Measurements from ENCODE around the gene ZNF709. TPM values are rescaled to one million over a fixed set of nuclear protein-coding genes. Genes with fewer than 3 reads are reported as not detected.

ZNF709 gene
- total and polyA plus RNA-seq, 2 of the 13 experiments (the other 11 are each of a cell fraction or from before 2014, with no cell fraction given) = 1.5 to 3.9 TPM

DNA sequence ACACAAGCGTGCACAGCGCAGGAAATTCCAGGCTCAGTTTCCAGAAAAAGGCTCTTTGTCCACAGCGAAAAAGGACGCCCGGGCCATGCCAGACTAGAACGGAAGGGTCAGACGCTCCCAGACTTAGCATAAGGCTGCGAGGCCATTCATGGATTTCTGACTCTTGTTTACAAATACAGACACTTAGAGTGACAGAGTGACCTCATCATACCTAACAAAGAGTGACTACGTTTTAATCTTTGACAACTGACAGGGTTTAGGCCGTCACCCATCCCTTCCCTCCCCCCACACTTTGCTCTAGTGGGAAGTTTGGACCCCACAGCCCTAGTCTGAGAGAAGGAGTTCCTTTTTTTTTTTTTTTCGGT, 418 bp upstream of the ZNF709 start (continued):
- TF ChIP-seq EED (CRISPR knock-in tag; IDR thresholded peaks at IDR 0.05) = no peak

DNA sequence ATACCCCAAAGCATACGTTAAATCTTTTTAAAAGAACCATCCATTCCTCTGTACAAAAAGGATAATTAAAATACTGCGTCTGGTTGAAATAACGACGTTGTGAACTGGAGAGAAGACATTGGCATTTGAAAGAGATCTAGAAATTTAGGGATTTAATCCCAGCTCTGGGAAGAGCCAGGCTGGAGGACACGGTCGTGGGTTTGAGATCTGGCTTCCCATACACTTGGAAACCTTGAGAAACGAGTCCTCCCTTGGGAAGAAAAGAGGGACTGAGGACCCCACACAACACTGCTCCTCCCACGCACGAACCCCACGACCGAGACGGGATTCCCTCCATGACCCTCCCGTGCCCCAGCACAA, 625 bp downstream of the ZNF709 start:
- Histone ChIP-seq H3K4me3 (replicated peaks in 1 of 3; ENCODE audit: insufficient read depth in 1 of 3, low read depth in 2 of 3, low read length in 3 of 3) (peak overlapping the region; percentile 88 to 100 (median 93)), H4K20me1 (ENCODE audit: insufficient read depth, low read length) (no peaks in the 10 kb centered on the region), H2AFZ (ENCODE audit: low read length) (no peak overlapping the region), H3K27me3 (ENCODE audit: control insufficient read depth in 1 of 2, insufficient read depth in 2 of 2, low read length in 2 of 2) (no peaks in the 10 kb centered on the region), H3K79me2 (ENCODE audit: insufficient read depth, low read length) (peaks cover 28% of the 10 kb centered on the region), H3K4me1 (ENCODE audit: insufficient read depth, low read length) (peaks cover 37% of the 10 kb centered on the region), H3K4me2 (ENCODE audit: low read depth, low read length) (peak overlapping the region; percentile 86), H3K27ac (ENCODE audit: extremely low read length, insufficient read depth, low read length) (peak overlapping the region; percentile 57), H3K9me3 (ENCODE audit: low read length) (no peaks in the 10 kb centered on the region), H3K36me3 (replicated peaks in 1 of 2; ENCODE audit: control insufficient read depth in 1 of 2, insufficient read depth in 2 of 2, low read length in 2 of 2) (no peaks in the 10 kb centered on the region), H3K9ac (ENCODE audit: insufficient read depth, low read depth, low read length) (peak overlapping the region; percentile 77)
- FAIRE-seq = no peak
- intact Hi-C loops (cut with micrococcal nuclease; ENCODE audit: unreplicated experiment) (loop anchor here (5.0 kb wide), 2 partner anchors 42 to 68 kb away; partner anchors contain the start of genes ZNF443 and ZNF564), in situ Hi-C loops (cut with HindIII; ENCODE audit: extremely low pct_ligation_motif_present, low pct_unique_long_range_greater_than_20kb) (loop anchor here (5.0 kb wide), 1 partner anchor 42 kb away; the partner anchor contains the start of gene ZNF443)
- DNase-seq (ENCODE audit: low spot score) = no peak
- BruUV-seq (replicated peaks) = no TSS peak
- peak; percentile 9 for ATAC-seq
- POLR2A ChIA-PET = interaction anchor here (0.7 to 6.1 kb wide), 2 partner anchors 12 to 43 kb away, joined by 3 to 62 read pairs; partner anchors contain the start of gene ZNF443
- TF ChIP-seq, protein P1, sequence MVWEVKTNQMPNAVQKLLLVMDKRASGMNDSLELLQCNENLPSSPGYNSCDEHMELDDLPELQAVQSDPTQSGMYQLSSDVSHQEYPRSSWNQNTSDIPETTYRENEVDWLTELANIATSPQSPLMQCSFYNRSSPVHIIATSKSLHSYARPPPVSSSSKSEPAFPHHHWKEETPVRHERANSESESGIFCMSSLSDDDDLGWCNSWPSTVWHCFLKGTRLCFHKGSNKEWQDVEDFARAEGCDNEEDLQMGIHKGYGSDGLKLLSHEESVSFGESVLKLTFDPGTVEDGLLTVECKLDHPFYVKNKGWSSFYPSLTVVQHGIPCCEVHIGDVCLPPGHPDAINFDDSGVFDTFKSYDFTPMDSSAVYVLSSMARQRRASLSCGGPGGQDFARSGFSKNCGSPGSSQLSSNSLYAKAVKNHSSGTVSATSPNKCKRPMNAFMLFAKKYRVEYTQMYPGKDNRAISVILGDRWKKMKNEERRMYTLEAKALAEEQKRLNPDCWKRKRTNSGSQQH (CRISPR knock-in tag; IDR thresholded peaks at IDR 0.05; ENCODE audit: low read depth) = 0 out of 2 replicates have a peak, but pooled peaks have one; percentile 3
- TF ChIP-seq, protein P2, sequence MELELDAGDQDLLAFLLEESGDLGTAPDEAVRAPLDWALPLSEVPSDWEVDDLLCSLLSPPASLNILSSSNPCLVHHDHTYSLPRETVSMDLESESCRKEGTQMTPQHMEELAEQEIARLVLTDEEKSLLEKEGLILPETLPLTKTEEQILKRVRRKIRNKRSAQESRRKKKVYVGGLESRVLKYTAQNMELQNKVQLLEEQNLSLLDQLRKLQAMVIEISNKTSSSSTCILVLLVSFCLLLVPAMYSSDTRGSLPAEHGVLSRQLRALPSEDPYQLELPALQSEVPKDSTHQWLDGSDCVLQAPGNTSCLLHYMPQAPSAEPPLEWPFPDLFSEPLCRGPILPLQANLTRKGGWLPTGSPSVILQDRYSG (CRISPR knock-in tag; IDR thresholded peaks at IDR 0.05) = no peak
- 0 out of 2 replicates have a peak, but pooled peaks have one; percentile 18 for TF ChIP-seq ZNF850 (CRISPR knock-in tag; conservative IDR thresholded peaks at IDR 0.05)
- TF ChIP-seq, protein P3, sequence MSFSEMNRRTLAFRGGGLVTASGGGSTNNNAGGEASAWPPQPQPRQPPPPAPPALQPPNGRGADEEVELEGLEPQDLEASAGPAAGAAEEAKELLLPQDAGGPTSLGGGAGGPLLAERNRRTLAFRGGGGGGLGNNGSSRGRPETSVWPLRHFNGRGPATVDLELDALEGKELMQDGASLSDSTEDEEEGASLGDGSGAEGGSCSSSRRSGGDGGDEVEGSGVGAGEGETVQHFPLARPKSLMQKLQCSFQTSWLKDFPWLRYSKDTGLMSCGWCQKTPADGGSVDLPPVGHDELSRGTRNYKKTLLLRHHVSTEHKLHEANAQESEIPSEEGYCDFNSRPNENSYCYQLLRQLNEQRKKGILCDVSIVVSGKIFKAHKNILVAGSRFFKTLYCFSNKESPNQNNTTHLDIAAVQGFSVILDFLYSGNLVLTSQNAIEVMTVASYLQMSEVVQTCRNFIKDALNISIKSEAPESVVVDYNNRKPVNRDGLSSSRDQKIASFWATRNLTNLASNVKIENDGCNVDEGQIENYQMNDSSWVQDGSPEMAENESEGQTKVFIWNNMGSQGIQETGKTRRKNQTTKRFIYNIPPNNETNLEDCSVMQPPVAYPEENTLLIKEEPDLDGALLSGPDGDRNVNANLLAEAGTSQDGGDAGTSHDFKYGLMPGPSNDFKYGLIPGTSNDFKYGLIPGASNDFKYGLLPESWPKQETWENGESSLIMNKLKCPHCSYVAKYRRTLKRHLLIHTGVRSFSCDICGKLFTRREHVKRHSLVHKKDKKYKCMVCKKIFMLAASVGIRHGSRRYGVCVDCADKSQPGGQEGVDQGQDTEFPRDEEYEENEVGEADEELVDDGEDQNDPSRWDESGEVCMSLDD (CRISPR knock-in tag; IDR thresholded peaks at IDR 0.05; ENCODE audit: borderline replicate concordance) = peak; percentile 8; the same call in 1 of the 2 replicates
- CTCF ChIA-PET (ENCODE audit: low intra/inter-chr PET ratio, low total read pairs) = no interaction called here
- 0% methylated on average over 12 of the region's 13 CpGs for WGBS (ENCODE audit: low lambda C conversion rate)
